Fibroblast of upper back skin (primary cell): ENCODE results near the gene INTS6L.

ENCODE experiments used
- DNase-seq: peaks from one replicate; pipeline ENCODE4 v3.0.0-alpha.2; 2013

The INTS6L gene

GRCh38 chrX:135625995-135626394 is 105.5 kb downstream of the INTS6L start:
- no peak for DNase-seq

GRCh38 chrX:135629342-135629741 is 108.9 kb downstream of the INTS6L start:
- no peak for DNase-seq
